Caco-2 (cell line): ENCODE data around the gene HIVEP3. TPM values are rescaled to one million over a fixed set of nuclear protein-coding genes. Genes with fewer than 3 reads are reported as not detected.

Experiments
- BruUV-seq: library from RNA; stranded (reverse); fragments of 400-500 nt; replicated peaks from 2 replicates; lab custom pipeline; 2021; lab: Mats Ljungman, UMichigan
- CTCF ChIA-PET: fragments of 300-600 bp; sonication (Branson Sonifier 250); formaldehyde crosslinking; loops from one replicate; lab custom pipeline; 2022; ENCODE audit warnings: antibody characterized with exemption; lab: Charles Lee
- POLR2A ChIA-PET: fragments of 300-600 bp; sonication (Branson Sonifier 250); formaldehyde crosslinking; loops from one replicate; lab custom pipeline; 2022; ENCODE audit warnings: antibody characterized with exemption; lab: Charles Lee
- DNase-seq, 2 experiments: peaks; one replicate each; pipeline versions ENCODE4 v3.0.0 to v3.0.0-alpha.2; 2020 to 2022
- H3K27me3 ChIP-seq: replicated peaks from 2 replicates; pipeline ENCODE4 v1.6.0; 2011; ENCODE audit warnings: low read length; ENCODE audit not compliant: control insufficient read depth, insufficient read depth
- H3K36me3 ChIP-seq: 2 replicates; pipeline ENCODE4 v1.5.1; 2011; ENCODE audit warnings: low read length; ENCODE audit not compliant: control insufficient read depth, insufficient read depth
- H3K4me1 ChIP-seq: fragments of 250-450 bp; sonication (Bioruptor Pico); 2 replicates; pipeline ENCODE4 v1.5.1; 2020; ENCODE audit warnings: mild to moderate bottlenecking
- H3K4me3 ChIP-seq: 2 replicates; pipeline ENCODE4 v1.5.1; 2011; ENCODE audit warnings: low read depth, mild to moderate bottlenecking, control low read depth, low read length
- H3K9me3 ChIP-seq: fragments of 250-450 bp; sonication (Bioruptor Pico); 2 replicates; pipeline ENCODE4 v1.5.1; 2020; ENCODE audit warnings: mild to moderate bottlenecking, moderate library complexity
- H3K27ac Mint-ChIP-seq: one replicate; pipeline ENCODE4 v1.8.0; 2022; ENCODE audit warnings: mixed read lengths; ENCODE audit not compliant: unreplicated experiment
- H3K27me3 Mint-ChIP-seq: one replicate; pipeline ENCODE4 v1.8.0; 2022; ENCODE audit warnings: mixed read lengths; ENCODE audit not compliant: insufficient read depth, unreplicated experiment
- H3K36me3 Mint-ChIP-seq: one replicate; pipeline ENCODE4 v1.8.0; 2022; ENCODE audit warnings: mild to moderate bottlenecking, mixed read lengths; ENCODE audit not compliant: insufficient read depth, unreplicated experiment
- H3K4me1 Mint-ChIP-seq: one replicate; pipeline ENCODE4 v1.8.0; 2022; ENCODE audit warnings: low read depth, mixed read lengths; ENCODE audit not compliant: unreplicated experiment
- H3K4me3 Mint-ChIP-seq: one replicate; pipeline ENCODE4 v1.8.0; 2022; ENCODE audit warnings: mild to moderate bottlenecking, moderate library complexity, mixed read lengths; ENCODE audit not compliant: unreplicated experiment
- H3K9me3 Mint-ChIP-seq: one replicate; pipeline ENCODE4 v1.8.0; 2022; ENCODE audit warnings: mixed read lengths; ENCODE audit not compliant: unreplicated experiment
- intact Hi-C: fragments of 100-400 bp; cut with micrococcal nuclease; formaldehyde crosslinking; loops from one replicate; pipeline ENCODE4 v1.10.0; 2022; ENCODE audit not compliant: unreplicated experiment
- total RNA-seq: library from RNA; stranded (reverse); gene quantifications from 2 replicates; pipeline ENCODE4 v1.2.3, GENCODE V29; 2022
- TF ChIP-seq, protein P1 (sequence below), 2 experiments: fragments of 200-600 bp in 1 of 2; IDR thresholded peaks; 1 replicate in 1 of 2; 2 replicates in 1 of 2; pipeline versions ENCODE4 v1.5.1 to v1.8.0; 2011 to 2022; ENCODE audit warnings: antibody characterized with exemption in 1 of 2, control low read depth in 1 of 2, inconsistent platforms in 1 of 2, low read depth in 1 of 2, low read length in 1 of 2, mild to moderate bottlenecking in 1 of 2, moderate library complexity in 1 of 2; ENCODE audit not compliant: insufficient read depth in 1 of 2, severe bottlenecking in 1 of 2, unreplicated experiment in 1 of 2

Gene HIVEP3
- total RNA-seq, 1 experiment from 2014 or later = 0.25 TPM

DNA sequence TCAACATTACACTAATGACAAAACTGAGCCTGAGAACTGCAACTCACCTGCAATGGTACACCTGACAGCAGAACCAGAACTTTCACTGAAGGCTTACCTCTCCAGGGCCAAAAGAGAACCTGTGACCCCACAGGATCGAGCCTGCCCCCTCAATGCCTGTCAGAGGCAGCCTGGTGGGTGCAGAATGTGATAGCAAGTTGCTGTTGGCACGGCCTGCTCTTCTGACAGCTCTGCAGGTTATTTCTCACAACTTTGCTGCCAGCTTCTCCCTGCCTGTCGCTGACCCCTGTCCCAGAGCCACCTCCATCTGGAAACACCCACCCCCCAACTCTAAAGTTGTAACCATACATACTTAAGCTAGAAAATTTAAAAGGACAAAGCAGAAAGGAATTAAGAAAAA is 35.2 kb downstream of the HIVEP3 start:
- ChIA-PET CTCF (no interaction called here), POLR2A (no interaction called here)
- H3K27ac Mint-ChIP-seq = no peak overlapping the region
- Histone ChIP-seq H3K4me3 (no peak overlapping the region), H3K36me3 (no peaks in the 10 kb centered on the region), H3K4me1 (0 out of 2 replicates have a peak, but pooled peaks cover 3% of the 10 kb centered on the region), H3K9me3 (no peaks in the 10 kb centered on the region), H3K27me3 (no peaks in the 10 kb centered on the region)
- TF ChIP-seq, protein P1, sequence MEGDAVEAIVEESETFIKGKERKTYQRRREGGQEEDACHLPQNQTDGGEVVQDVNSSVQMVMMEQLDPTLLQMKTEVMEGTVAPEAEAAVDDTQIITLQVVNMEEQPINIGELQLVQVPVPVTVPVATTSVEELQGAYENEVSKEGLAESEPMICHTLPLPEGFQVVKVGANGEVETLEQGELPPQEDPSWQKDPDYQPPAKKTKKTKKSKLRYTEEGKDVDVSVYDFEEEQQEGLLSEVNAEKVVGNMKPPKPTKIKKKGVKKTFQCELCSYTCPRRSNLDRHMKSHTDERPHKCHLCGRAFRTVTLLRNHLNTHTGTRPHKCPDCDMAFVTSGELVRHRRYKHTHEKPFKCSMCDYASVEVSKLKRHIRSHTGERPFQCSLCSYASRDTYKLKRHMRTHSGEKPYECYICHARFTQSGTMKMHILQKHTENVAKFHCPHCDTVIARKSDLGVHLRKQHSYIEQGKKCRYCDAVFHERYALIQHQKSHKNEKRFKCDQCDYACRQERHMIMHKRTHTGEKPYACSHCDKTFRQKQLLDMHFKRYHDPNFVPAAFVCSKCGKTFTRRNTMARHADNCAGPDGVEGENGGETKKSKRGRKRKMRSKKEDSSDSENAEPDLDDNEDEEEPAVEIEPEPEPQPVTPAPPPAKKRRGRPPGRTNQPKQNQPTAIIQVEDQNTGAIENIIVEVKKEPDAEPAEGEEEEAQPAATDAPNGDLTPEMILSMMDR (IDR thresholded peaks at IDR 0.05; ENCODE audit: insufficient read depth in 1 of 2, low read depth in 1 of 2, low read length in 1 of 2, severe bottlenecking in 1 of 2, unreplicated experiment in 1 of 2) = no peak
- no peaks in the 10 kb centered on the region for H3K9me3 Mint-ChIP-seq
- DNase-seq = no peak
- intact Hi-C loops = no loop called here
- no peaks in the 10 kb centered on the region for H3K27me3 Mint-ChIP-seq
- H3K4me3 Mint-ChIP-seq = no peak overlapping the region
- no peaks in the 10 kb centered on the region for H3K4me1 Mint-ChIP-seq
- BruUV-seq = no TSS peak
- H3K36me3 Mint-ChIP-seq = no peaks in the 10 kb centered on the region

DNA sequence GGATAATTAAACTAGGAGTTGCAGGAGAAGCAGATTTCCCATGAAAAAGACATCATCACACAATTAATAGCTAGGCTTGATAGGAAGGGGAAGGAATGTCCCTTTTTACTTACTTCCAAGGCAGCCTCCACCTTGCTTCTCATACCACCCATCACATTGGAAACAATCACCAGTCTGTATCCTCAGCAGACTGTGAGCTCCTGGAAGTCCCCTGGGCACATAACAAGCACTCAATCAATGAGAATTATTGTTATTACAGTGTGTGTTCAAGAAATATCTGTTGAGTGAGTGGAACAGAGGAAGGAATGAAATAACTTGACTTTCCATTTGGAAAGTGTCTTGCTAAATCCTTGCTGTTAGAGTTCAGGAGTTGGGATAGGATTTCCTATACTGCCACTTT is 36.2 kb downstream of the HIVEP3 start:
- no peaks in the 10 kb centered on the region for H3K27me3 ChIP-seq
- H3K9me3 ChIP-seq = no peaks in the 10 kb centered on the region
- intact Hi-C loops = no loop called here
- H3K36me3 Mint-ChIP-seq = no peaks in the 10 kb centered on the region
- 0 out of 2 replicates have a peak, but pooled peaks cover 3% of the 10 kb centered on the region for H3K4me1 ChIP-seq
- no peaks in the 10 kb centered on the region for H3K27me3 Mint-ChIP-seq
- no TSS peak for BruUV-seq
- H3K4me1 Mint-ChIP-seq = no peaks in the 10 kb centered on the region
- TF ChIP-seq, protein P1 (IDR thresholded peaks at IDR 0.05; ENCODE audit: insufficient read depth in 1 of 2, low read depth in 1 of 2, low read length in 1 of 2, severe bottlenecking in 1 of 2, unreplicated experiment in 1 of 2) = no peak
- POLR2A ChIA-PET = no interaction called here
- H3K4me3 ChIP-seq = no peak overlapping the region
- no peaks in the 10 kb centered on the region for H3K9me3 Mint-ChIP-seq
- no peak for DNase-seq
- CTCF ChIA-PET = no interaction called here
- no peak overlapping the region for H3K27ac Mint-ChIP-seq
- no peak overlapping the region for H3K4me3 Mint-ChIP-seq
- no peaks in the 10 kb centered on the region for H3K36me3 ChIP-seq

DNA sequence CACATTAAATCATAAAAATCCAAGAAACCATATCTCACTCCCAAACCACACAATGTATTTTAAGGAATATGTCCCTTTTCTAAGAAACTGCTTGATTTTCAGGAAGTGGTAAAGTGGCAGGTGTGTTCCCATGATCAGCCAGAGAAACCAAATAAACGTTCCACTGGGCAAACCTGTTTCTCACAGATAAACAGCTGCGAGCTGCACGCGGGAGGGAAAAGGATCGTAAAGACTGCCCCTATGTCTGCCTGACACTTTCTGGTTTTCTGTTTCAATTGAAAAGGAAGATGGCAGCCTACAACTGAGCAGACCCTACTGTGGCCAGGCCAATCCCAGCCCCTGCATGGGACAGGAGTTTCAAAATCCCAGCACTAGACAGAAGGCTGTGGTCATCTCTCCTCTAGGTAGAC is 36.6 kb downstream of the HIVEP3 start:
- H3K36me3 ChIP-seq = no peaks in the 10 kb centered on the region
- Mint-ChIP-seq H3K4me1 (no peaks in the 10 kb centered on the region), H3K36me3 (no peaks in the 10 kb centered on the region), H3K27ac (no peak overlapping the region), H3K4me3 (no peak overlapping the region), H3K27me3 (no peaks in the 10 kb centered on the region), H3K9me3 (no peaks in the 10 kb centered on the region)
- TF ChIP-seq, protein P1 (IDR thresholded peaks at IDR 0.05; ENCODE audit: insufficient read depth in 1 of 2, low read depth in 1 of 2, low read length in 1 of 2, severe bottlenecking in 1 of 2, unreplicated experiment in 1 of 2) = no peak
- no peaks in the 10 kb centered on the region for H3K27me3 ChIP-seq
- POLR2A ChIA-PET = interaction anchor here (0.6 kb wide), 1 partner anchor 211 kb away, joined by 3 read pairs; no protein-coding TSS in a partner anchor
- 0 out of 2 replicates have a peak, but pooled peaks cover 3% of the 10 kb centered on the region for H3K4me1 ChIP-seq
- peak in 1 of 2 experiments; percentile 8 for DNase-seq
- H3K9me3 ChIP-seq = no peaks in the 10 kb centered on the region
- no TSS peak for BruUV-seq
- H3K4me3 ChIP-seq = no peak overlapping the region
- intact Hi-C loops = no loop called here
- CTCF ChIA-PET = no interaction called here
